CD4-positive, alpha-beta T cell treated with Interleukin-2 at 100 ng/mL for 4 hours (primary cell): ENCODE data around the gene KAT2A.

ENCODE experiments used
- DNase-seq: peaks from one replicate; pipeline ENCODE4 v3.0.0-alpha.2; 2020; ENCODE audit warnings: low spot score

Gene KAT2A

DNA sequence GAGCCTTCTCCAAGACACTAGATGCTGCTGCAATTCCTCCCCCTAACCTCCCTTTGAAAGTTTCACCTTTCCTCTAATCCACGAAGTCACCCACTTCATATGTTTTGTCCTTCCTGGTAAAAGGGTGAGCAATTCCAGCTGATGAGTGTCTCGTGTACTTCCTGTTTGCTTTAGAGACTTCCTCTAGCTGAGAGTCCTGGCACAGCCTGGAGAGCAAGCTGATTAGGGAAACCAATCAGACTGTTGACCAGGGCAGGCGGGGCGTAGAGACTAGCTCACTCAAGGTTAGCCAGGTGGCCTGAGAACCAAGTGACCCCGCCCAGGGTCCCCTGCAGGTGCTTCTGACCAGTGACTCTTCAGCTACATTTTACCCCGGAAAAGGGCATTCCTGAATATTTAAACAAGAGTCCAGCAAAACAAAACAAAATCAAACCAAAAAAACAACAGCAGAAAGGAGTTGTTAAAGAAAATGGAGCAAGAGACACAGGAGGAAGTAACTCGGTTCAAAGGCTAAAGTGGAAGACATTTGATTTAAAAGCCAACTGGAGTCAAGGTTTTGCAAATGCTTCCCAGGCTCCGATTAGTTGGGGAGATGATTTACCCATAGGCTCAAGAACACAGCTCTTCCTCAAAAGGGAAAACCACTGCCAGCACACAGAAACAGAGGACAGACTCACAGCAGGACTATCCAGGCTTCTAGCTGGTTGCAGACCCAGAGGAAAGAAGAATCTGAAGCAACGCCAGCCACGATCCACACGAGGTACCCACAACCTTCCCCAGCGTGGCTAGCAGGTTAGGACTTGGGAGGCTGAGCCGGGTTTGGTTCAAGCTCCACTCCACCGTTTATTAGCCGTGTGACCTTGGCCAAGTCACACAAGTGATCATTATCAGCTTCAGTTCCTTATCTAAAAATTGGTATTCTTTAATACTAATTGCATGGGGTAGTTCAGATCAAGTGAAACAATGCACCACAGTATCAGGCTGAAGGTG is 14.8 kb upstream of the KAT2A start:
- peak; percentile 14 for DNase-seq

DNA sequence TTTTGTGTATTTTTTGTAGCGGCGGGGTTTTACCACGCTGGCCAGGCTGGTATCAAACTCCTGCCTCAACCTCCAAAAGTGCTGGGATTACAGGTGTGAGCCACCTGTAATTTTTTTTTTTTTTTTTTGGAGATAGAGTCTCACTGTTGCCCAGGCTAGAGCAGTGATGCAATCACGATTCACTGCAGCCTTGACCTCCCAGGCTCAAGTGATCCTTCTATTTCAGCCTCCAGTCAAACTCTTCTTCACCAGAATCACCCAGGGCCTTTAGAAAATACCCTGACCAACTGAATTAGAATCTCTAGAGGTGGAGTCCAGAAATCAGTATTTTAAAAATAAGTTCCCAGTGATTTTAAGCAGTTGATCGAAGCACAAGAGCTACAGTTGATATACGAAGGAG is 14.0 kb upstream of the KAT2A start:
- no peak for DNase-seq

DNA sequence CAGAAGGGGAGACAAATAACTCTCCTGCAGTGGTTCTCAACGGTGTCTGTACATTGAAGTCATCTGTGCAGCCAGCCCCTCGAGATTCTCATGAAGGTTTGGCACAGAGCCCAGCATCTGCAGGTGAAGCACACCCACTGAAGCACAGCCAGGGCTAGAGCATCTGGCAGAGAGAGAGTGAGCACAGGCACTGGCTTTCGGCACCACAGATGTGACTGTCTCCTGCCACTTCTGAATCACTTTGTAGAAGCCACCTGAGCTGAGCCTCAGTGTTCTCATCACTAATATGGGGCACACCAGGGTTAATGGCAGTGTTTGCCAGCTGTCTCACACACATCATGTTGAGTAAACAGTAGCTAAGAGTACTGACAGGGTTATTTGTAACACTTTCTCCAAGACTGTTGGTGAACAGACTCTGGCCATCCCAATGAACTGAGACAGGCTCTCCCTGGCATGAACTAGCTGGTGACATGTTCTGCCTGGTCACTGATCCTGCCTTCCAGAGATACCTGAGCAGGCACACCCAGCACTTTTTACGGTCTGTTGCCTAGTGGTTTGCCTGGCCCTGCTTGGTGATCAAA is 12.4 kb upstream of the KAT2A start:
- peak; percentile 46 for DNase-seq

DNA sequence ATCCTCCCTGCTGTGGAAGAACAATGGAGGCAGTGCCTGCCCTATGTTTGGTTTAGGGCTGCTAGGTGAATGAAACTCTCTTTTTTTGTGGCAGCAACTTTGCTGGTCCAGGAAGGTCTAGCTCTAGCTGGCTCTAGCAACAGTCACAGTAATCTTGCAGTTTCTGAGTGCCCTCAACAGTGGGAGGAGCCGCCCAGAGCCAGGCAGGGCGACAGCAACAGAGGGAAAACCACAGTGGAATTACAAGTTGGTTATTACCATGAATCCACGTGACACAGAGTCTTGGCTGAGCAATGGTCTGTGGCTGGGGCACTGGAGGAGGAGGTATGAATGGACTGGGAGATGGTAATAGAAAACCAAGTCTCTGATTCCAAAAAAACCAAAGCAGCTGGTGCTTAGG is 11.8 kb upstream of the KAT2A start:
- peak; percentile 18 for DNase-seq

DNA sequence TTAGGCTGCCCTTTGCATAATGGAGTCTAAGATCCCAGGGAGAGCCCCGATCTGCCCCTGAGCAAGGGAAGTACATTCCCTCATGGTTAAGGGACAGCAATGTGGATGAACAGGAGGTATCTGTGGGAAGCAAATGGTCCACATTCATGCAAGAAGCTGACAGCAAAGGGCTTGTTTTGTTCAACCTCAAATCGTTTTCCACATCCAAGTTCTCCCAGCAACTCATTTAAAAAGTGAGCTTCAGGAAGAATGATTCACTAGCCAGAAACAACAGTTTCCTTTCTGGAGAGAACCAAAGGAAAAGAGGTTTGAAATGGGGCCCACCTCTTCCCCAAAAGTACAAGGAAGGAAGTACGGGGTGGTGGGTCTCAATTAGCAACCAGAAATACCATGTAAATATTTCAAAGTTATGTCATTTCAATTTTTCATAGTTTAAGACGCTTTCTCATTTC is 10.8 kb upstream of the KAT2A start:
- DNase-seq: no peak

DNA sequence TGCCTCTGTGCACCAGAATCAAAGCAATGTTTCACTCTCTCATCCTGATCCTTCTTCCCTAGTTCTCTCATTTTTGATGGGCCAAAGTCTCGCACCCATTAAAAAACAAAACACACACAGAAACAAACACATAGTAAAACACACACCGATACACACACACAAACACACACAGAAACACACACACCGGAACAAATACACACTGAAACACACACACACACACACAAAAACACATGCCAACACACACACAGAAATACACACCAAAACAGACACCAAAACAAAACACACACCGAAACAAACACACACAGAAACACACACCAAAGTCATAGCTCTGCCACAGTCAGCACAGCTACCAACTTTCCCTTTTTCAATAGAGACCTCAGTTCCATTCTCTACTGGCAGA is 10.1 kb upstream of the KAT2A start:
- DNase-seq: no peak

DNA sequence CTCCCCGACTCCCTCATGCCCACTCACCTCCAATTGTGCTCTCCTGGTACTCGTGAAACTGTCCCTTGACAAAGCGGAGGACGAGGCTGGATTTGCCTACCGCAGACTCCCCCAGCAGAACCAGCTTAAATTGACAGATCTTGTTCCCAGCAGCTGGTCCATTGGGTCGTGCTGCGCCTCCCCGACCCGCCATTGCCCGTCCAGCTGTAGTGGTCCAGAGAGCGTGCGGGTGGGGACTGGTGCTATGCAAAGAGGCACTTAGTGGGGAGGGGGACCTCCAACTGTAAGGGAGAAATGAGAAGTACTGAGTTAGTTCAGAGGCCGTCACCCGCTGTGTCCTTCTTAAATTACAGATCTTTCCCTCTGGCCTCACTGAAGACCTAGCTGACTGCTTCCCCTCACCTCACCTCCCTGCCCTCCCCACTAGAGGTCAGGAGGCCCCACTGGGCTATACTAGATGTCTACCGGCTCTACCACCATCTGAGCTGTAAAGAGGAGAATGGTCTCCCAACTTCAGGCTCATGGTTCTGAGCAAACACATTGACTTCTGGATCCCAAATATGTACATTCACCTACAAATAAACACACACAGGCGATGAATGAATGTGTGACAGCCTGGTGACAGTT is 9.3 kb upstream of the KAT2A start:
- no peak for DNase-seq

DNA sequence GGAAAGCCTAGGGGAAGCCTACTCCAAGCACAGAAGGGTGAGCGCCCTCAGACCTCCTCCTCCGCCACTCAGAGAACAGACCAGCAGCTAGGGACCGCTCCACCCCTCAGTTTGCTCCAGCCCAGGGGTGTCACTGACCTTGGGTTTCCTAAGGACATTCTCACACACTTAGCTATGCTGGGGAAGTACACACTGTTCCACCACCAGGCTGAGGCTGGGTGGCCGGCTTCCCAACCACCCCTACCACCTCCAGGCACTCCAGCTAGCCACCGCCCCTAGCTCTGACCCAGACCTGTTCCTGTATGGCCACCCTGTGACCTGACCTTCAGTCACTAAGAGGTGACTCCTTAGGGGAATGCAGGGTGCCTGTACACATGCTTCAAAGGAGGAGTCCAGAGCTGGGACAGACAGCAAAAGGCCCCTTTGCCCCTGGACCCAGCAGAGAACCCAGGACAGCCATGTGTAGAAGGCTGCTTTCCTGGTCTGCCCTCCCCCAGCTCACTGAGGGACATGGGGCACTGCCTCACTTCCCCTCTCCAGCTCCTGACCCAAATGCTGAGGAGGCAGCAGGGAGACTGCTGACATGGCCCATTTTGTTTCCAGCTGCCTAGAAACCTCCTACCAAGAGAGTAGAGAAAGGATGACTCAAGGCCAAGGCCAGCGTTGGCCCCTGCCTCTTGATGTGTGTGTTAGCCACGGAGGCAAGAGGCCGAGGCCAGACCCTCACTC is 8.1 kb upstream of the KAT2A start:
- no peak for DNase-seq

DNA sequence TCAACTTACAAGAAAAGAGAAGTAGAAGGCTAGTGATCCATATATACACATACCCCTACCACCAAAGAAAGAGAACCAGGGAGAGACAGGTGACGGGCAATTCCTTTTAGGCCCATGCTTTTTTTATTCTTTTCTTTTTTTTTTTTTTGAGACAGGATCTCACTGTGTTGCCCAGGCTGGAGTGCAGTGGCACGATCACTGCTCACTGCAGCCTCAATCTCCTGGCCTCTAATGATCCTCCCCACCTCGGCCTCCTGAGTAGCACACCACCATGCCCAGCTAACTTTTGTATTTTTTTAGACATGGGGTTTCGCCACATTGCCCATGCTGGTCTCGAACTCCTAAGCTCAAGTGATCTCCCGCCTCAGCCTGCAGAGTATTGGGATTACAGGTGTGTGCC is 6.2 kb upstream of the KAT2A start:
- no peak for DNase-seq

DNA sequence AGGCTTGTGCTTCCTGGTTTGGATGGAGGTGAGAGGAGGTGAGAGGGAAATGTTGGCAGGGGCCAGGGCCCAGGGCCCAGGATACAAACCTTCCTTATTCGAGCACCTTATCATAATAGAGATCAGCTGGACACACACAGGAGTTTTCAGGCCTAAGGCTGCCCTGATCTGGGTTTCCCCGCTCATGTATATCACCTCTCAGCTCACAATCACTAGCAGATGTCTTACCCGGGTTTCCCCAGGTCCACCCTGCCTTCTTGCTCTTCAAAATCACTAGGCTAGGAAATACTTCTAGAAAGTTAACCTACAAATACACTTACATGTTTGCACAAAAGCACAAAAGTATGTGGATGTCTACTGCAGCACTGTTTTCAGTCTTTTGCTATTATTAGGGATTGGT is 5.7 kb upstream of the KAT2A start:
- no peak for DNase-seq

DNA sequence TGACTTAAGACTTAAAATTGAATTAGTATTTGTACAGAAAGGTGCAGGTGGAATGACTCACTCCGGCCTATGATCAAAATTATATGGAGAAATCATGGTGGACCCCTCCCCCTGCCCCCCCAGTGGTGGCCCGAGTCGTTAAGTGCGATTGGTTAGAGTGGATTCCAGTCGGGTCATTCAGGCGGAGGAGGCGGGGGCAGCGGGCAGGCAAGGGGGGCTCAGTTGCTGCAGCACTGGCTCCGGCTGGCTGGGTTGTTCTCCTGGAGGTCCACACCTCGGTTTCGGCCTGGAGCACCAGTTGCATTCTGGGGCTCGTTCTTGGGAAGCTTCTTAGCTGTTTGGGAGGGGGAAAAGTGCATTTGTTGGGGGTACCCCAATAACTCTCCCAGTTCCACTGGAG is 4.4 kb upstream of the KAT2A start:
- no peak for DNase-seq

DNA sequence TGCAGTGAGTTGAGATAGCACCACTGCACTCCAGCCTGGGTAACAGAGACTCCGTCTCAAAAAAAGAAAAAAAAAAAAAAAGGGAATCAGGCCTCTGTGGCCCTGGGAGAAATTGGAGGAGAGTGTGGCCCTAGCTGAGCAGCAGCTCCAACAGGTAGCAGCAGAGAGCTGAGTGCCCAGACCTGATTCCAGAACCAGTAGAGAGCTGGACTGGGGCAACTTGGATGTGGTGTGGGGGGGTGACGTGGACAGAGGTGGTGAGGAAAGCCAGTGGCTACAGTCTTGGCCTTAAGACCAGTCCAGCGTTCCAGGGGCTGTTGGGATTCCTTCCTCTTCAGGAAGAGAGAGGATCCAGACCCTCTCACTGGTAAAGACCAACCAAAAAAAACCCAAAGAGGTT is 3.1 kb upstream of the KAT2A start:
- DNase-seq: no peak

DNA sequence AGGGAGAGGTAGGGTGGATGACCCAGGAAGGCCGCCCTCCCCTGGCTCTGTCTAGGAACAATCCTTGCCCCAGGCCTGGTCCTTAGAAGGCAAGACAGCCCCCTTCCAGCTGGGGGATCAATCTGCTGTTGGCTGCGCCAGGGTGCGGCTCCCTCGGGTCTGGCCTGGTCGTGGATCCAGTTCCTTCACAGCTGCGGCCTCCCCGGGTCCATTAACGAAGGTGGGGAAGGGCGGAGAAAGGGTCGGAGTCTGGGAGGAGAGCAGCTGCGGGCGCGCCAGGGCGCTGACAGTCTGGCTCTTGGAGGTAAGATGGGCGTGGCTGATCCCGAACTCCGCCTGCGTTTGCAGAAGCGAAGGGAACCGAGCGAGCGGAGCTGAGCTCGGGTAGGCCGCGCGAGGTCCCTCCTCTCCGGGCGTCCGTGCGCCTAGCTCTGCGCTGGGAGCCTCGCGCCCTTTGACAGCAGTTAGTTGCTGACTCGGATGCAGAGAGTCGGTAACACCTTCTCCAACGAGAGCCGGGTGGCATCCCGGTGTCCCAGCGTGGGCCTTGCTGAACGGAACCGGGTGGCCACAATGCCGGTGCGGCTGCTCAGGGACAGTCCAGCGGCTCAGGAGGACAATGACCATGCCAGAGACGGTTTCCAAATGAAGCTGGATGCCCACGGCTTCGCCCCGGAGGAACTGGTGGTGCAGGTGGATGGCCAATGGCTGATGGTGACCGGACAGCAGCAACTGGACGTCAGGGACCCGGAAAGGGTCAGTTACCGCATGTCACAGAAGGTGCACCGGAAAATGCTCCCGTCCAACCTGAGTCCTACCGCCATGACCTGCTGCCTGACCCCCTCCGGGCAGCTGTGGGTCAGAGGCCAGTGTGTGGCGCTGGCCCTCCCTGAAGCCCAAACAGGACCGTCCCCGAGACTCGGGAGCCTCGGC is 1.5 kb upstream of the KAT2A start, which contains the start of gene HSPB9:
TSS of gene HSPB9 (plus strand) at position 434 of the 933 bp plus-strand sequence. CDS start at position 481, 47 bp downstream.
- no peak for DNase-seq

DNA sequence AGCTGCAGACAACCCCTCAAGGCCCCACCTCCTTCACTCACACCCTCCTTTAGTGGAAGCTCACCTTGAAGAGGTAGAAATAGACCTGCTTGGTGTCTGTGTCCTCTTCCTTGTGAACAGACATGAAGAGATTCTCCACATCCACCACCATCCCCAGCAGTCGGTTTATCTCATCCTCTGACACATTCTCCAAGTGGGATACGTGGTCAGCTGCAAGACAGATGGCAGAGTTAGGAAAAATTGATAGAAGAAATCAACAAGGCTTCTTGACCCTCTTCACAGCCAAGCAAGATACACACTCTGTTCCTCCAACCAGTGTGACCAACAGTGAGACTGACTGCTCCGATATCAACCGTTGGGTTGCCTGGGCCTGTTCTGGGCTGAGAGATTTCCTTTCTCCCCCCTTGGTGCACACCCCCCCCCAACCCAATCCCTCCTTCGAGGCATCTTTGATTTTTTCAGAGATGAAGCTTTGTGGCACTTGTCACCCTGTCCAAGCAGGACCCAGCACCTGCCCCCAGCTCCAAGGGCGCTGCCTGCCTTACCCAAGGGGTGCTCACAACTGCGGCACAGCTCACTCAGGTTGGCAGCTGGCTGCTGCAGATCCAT is 902 bp downstream of the KAT2A start:
- DNase-seq: no peak

DNA sequence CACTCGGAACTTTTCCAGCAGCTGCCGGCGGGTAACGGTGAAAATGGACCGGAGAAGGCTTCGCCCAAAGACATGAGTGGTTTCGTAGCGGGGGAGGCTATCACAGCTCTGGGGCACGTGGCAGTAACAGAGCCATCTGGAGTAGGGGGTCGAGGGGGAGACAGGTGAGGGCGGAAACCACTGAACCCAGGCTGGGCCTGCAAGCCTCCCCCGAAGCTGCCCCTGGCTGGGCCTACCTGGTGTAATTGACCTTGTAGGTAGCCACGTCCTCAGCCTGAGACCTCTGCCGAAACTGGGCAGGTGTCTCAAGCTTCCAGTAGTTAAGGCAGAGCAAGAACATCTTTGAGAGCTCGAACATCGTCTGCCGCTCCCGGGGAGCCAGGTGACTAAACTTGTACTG is 1.9 kb downstream of the KAT2A start:
- DNase-seq: no peak

DNA sequence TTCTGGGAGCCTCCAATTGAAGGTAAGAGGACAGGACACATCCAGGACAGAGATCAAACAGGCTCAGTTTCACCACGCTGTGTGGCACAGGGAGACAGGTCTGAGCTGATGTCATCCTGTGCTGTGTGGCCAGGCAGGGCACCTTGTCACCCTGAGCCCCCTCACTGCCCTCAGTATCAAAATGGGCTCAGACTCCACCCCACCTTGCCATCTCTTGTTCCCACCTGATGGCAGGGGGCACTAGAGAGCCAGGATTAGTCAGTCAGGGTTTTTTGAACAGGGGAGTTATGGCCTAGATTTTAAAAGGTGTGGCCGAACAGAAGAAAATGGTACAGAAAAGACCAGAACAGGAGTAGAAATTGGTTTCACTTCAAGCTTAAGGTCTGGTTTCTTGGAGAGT is 2.6 kb downstream of the KAT2A start:
- DNase-seq: peak; percentile 53

DNA sequence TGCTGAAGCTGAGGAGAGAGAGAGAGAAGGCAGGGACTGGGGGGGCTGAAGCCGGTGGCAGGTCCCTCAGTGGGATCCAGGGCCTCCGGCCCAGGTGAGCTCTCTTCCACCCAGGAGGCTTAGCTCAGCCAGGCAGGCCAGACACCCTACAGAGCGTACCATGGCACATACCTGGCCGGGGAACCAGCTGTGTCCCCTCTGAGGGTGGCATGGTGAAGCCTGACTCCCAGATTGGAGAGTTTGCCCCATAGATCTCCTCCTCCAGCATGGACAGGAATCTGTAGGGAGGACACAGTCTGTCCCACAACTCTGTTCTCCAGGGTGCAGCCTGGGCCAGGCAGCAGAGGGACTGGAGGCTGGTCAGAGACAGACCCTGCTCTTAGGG is 3.0 kb downstream of the KAT2A start:
- DNase-seq: no peak

DNA sequence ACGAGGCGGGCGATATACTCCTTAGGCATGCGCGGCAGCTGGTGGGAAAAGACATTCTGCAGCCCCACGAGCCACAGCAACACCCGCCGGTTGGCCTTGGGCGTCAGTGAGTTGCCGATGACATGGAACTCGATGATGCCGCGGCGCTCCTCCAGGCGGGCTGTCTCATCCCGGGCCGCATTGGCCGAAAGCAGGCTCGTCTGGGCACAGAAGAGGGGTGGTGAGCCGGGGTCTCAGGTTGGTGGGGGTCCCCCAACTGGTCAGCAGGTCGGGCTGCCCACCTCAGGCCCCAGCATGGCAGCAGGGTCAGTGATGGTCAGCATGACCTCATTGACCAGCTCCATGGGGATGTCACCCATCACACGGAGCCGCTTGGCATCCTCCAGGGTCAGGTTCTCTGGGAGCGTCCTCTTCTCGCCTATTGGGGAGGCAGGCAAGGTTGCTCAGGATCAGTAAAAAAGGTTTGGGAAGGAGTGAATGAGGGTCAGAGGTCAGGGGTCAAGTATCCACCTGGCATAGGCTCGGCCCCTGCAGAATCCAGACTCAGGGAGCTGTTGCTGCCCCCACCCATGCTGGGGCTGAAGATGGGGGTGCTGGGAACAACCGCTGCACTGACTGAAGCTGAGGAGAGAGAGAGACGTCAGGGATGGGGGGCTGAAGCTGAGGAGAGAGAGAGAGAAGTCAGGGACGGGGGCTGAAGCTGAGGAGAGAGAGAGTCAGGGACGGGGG is 3.6 kb downstream of the KAT2A start:
- no peak for DNase-seq

DNA sequence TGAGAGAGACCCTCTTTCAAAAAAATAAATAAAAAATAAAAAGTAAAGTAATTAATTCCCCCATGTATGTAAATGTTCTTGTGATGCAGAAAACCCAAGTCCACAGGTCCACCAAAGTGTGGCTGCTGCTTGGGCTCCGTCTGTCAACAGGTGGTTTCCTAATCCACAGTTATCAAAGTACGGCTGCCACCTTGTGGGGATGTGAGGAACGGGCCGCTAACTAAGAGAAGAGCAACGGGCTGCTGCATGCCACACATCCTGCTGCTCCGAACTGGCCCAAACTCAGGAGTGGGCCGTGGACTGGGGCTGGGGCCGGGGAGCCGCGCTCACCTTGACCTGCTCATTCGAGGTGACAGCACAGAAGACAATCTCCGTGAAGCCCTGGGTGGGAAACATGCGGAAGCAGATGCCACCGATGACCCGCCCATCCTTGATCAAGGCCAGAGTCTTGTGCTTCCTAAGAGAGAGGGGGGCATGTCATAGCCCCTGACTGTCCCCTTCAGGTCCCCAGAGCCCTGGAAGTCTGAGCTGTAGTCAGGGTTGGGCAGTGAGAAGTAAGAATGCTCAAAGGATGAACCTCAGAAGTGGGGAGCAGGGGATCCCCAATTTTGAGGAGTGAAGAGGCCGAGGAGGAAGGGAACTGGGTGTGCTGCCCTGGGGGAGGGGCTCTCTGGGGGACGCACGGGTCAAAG is 4.3 kb downstream of the KAT2A start:
- peak; percentile 89 for DNase-seq
